ENCODE measurements around the gene CACNA1D.
A peak's percentile ranks its signal among the peaks of the same experiment; 100 is the strongest.

Gene CACNA1D

DNA sequence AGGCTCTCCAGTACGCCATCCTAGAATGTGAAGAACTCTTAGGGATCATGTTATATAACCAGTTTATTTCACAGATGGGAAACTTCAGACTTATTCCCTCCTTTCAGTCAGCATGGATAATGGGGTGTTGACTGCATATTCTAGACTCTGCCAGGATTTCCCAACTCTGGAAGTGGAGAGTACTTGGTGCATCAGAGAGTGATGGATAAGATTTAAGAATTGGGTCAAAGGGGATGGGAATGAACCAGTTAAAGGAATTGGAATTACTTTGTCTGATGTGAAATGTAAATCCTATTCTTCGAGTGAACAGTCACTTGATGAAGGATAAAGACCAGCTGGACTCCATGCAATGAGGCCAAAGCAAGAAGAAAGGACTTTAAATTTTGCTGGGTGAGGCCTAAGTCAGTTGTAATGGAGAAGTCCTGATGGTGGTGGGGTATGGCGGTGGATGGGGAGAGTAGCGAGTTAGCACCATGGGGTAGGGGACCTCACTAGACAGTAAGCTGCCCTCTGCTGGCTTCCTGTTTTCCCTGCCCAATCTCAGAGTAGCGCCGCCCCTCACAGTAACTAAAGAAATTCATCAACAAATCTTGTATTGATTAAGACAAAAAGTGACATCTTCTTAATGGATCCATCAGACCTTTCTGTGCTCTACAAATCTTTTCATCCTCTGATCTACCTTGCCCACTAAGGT is 7.3 kb upstream of the CACNA1D start:
- Histone ChIP-seq H3K36me3 (replicated peaks; ENCODE audit: low read depth, low read length) (no peaks in the 10 kb centered on the region), H3K27me3 (ENCODE audit: low read depth, low read length) (no peaks in the 10 kb centered on the region), H3K9me3 (ENCODE audit: insufficient read depth, low read length) (no peaks in the 10 kb centered on the region), H3K9ac (ENCODE audit: low read length) (no peak overlapping the region), H3K4me1 (ENCODE audit: low read length) (no peaks in the 10 kb centered on the region), H3K27ac (ENCODE audit: low read length) (no peak overlapping the region), H4K20me1 (ENCODE audit: insufficient read depth, low read length) (no peaks in the 10 kb centered on the region), H3K4me2 (ENCODE audit: low read length) (no peak overlapping the region), H2AFZ (ENCODE audit: low read depth, low read length) (no peak overlapping the region), H3K79me2 (ENCODE audit: low read length) (no peaks in the 10 kb centered on the region), H3K4me3 (ENCODE audit: low read length) (no peak overlapping the region)
- TF ChIP-seq EZH2phosphoT487 (IDR thresholded peaks at IDR 0.05; ENCODE audit: low read depth): no peak
- TF ChIP-seq, protein P1, sequence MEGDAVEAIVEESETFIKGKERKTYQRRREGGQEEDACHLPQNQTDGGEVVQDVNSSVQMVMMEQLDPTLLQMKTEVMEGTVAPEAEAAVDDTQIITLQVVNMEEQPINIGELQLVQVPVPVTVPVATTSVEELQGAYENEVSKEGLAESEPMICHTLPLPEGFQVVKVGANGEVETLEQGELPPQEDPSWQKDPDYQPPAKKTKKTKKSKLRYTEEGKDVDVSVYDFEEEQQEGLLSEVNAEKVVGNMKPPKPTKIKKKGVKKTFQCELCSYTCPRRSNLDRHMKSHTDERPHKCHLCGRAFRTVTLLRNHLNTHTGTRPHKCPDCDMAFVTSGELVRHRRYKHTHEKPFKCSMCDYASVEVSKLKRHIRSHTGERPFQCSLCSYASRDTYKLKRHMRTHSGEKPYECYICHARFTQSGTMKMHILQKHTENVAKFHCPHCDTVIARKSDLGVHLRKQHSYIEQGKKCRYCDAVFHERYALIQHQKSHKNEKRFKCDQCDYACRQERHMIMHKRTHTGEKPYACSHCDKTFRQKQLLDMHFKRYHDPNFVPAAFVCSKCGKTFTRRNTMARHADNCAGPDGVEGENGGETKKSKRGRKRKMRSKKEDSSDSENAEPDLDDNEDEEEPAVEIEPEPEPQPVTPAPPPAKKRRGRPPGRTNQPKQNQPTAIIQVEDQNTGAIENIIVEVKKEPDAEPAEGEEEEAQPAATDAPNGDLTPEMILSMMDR (IDR thresholded peaks at IDR 0.05; ENCODE audit: low read depth, low read length): peak; percentile 34; the same call in 1 of the 2 replicates

DNA sequence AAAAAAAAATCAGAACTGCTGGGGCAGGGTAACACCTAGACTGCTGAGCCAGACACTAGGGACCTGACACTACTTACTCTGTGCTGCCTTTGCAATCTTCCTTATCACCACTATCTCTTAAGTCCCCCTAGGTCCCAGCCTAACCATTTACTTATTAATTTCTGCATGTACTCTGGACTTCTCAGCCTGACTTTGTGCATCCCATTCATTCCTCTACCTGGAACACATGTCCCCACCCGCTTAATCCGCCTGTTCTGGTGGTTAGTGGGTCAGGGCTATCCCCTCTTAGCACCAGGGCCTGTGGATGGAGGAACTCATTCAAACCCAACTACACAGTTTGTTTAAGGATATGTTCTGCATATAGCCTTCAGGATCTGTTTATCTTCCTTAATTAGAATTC is 5.0 kb upstream of the CACNA1D start:
- H3K4me1 ChIP-seq (ENCODE audit: low read length): no peaks in the 10 kb centered on the region
- H3K9me3 ChIP-seq (ENCODE audit: insufficient read depth, low read length): no peaks in the 10 kb centered on the region
- H3K4me3 ChIP-seq (ENCODE audit: low read length): no peak overlapping the region
- H3K9ac ChIP-seq (ENCODE audit: low read length): no peak overlapping the region
- H3K27me3 ChIP-seq (ENCODE audit: low read depth, low read length): no peaks in the 10 kb centered on the region
- no peak for TF ChIP-seq EZH2phosphoT487 (IDR thresholded peaks at IDR 0.05; ENCODE audit: low read depth)
- TF ChIP-seq, protein P1 (IDR thresholded peaks at IDR 0.05; ENCODE audit: low read depth, low read length): no peak
- no peaks in the 10 kb centered on the region for H4K20me1 ChIP-seq (ENCODE audit: insufficient read depth, low read length)
- no peak overlapping the region for H2AFZ ChIP-seq (ENCODE audit: low read depth, low read length)
- H3K4me2 ChIP-seq (ENCODE audit: low read length): no peak overlapping the region
- no peaks in the 10 kb centered on the region for H3K79me2 ChIP-seq (ENCODE audit: low read length)
- H3K27ac ChIP-seq (ENCODE audit: low read length): no peak overlapping the region
- no peaks in the 10 kb centered on the region for H3K36me3 ChIP-seq (replicated peaks; ENCODE audit: low read depth, low read length)

DNA sequence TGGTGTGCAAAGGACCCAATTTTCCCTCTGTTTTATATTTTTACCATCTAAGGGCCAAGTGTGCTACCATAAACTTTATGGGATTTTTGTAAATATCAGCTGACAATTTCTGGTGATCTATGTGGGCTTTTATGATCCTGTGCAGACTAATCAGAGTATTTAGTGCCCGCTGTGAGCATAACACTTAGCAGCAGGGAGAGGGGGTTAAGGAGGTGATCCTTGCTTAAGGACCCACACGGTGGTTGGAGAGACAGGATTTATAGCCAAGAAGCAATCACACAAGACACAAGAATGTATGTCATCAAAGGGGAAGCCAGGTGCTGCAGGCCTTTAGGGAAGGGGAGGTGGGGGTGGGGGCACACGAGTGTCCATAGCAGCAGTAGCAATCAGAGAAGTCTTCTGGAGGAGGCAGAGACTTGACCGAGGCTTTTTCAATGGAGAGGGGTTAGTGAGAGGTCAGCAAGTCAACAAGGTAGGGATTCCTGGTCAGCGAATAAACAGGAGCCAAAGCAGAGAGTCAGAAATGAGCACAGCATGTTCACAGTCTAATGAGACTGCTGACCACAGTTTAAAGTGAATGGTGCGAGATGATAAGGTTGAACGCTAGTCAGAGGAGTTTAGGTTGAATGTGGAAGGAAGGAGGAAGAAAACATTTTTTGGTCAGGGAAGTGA is 4.5 kb upstream of the CACNA1D start:
- Histone ChIP-seq H3K4me3 (ENCODE audit: low read length) (no peak overlapping the region), H3K9ac (ENCODE audit: low read length) (no peak overlapping the region), H3K4me1 (ENCODE audit: low read length) (peaks cover under 1% of the 10 kb centered on the region; the same call in 1 of the 2 replicates), H3K4me2 (ENCODE audit: low read length) (no peak overlapping the region), H3K27ac (ENCODE audit: low read length) (no peak overlapping the region), H3K36me3 (replicated peaks; ENCODE audit: low read depth, low read length) (no peaks in the 10 kb centered on the region), H3K9me3 (ENCODE audit: insufficient read depth, low read length) (no peaks in the 10 kb centered on the region), H2AFZ (ENCODE audit: low read depth, low read length) (no peak overlapping the region), H3K27me3 (ENCODE audit: low read depth, low read length) (no peaks in the 10 kb centered on the region), H3K79me2 (ENCODE audit: low read length) (no peaks in the 10 kb centered on the region), H4K20me1 (ENCODE audit: insufficient read depth, low read length) (no peaks in the 10 kb centered on the region)
- TF ChIP-seq EZH2phosphoT487 (IDR thresholded peaks at IDR 0.05; ENCODE audit: low read depth): no peak
- TF ChIP-seq, protein P1 (IDR thresholded peaks at IDR 0.05; ENCODE audit: low read depth, low read length): no peak

DNA sequence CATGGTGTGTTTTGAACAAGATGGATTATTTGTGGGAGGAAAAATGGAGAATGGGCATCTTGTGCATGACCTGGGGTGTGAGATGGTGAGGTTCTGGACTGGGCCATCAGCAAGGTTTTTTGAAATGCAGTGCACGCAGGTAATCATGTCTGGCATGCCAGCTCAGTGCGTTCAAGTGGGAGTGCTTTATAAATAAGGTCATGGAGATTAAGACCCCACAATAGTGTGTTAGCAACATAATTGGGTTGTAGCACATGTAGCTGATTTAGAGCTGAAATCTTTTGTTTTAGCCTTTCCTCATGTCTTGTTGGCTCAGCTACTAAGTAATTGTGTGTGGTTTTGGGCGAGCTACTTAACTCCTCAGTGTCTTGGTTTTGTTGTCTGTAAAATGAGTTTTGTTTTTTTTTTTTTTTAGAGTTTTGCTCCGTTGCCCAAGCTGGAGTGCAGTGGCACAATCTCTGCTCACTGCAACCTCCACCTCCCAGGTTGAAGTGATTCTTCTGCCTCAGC is 3.9 kb upstream of the CACNA1D start:
- TF ChIP-seq EZH2phosphoT487 (IDR thresholded peaks at IDR 0.05; ENCODE audit: low read depth): no peak
- TF ChIP-seq, protein P1 (IDR thresholded peaks at IDR 0.05; ENCODE audit: low read depth, low read length): no peak
- Histone ChIP-seq H3K4me1 (ENCODE audit: low read length) (peaks cover 4% of the 10 kb centered on the region; the same call in 1 of the 2 replicates), H3K36me3 (replicated peaks; ENCODE audit: low read depth, low read length) (no peaks in the 10 kb centered on the region), H4K20me1 (ENCODE audit: insufficient read depth, low read length) (no peaks in the 10 kb centered on the region), H3K27me3 (ENCODE audit: low read depth, low read length) (no peaks in the 10 kb centered on the region), H3K4me2 (ENCODE audit: low read length) (no peak overlapping the region), H3K9ac (ENCODE audit: low read length) (no peak overlapping the region), H3K79me2 (ENCODE audit: low read length) (no peaks in the 10 kb centered on the region), H3K9me3 (ENCODE audit: insufficient read depth, low read length) (no peaks in the 10 kb centered on the region), H3K27ac (ENCODE audit: low read length) (no peak overlapping the region), H2AFZ (ENCODE audit: low read depth, low read length) (no peak overlapping the region), H3K4me3 (ENCODE audit: low read length) (no peak overlapping the region)

Data from OCI-LY3 (cell line).